ENCODE measurements around the gene MED8.

Gene MED8

GRCh38 chr1:43421976-43422750 is 32.6 kb upstream of the MED8 start:
- TF ChIP-seq, protein P1, sequence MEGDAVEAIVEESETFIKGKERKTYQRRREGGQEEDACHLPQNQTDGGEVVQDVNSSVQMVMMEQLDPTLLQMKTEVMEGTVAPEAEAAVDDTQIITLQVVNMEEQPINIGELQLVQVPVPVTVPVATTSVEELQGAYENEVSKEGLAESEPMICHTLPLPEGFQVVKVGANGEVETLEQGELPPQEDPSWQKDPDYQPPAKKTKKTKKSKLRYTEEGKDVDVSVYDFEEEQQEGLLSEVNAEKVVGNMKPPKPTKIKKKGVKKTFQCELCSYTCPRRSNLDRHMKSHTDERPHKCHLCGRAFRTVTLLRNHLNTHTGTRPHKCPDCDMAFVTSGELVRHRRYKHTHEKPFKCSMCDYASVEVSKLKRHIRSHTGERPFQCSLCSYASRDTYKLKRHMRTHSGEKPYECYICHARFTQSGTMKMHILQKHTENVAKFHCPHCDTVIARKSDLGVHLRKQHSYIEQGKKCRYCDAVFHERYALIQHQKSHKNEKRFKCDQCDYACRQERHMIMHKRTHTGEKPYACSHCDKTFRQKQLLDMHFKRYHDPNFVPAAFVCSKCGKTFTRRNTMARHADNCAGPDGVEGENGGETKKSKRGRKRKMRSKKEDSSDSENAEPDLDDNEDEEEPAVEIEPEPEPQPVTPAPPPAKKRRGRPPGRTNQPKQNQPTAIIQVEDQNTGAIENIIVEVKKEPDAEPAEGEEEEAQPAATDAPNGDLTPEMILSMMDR (IDR thresholded peaks at IDR 0.05; ENCODE audit: control insufficient read depth, extremely low read depth, insufficient read depth), result no peak
- DNase-seq (ENCODE audit: low read depth), result no peak
- no peak overlapping the region for H3K4me3 ChIP-seq (ENCODE audit: low read depth, low read length)

GRCh38 chr1:43421396-43421795 is 31.8 kb upstream of the MED8 start:
- TF ChIP-seq, protein P1 (IDR thresholded peaks at IDR 0.05; ENCODE audit: control insufficient read depth, extremely low read depth, insufficient read depth), result no peak
- DNase-seq (ENCODE audit: low read depth), result no peak
- no peak overlapping the region for H3K4me3 ChIP-seq (ENCODE audit: low read depth, low read length)

DNA sequence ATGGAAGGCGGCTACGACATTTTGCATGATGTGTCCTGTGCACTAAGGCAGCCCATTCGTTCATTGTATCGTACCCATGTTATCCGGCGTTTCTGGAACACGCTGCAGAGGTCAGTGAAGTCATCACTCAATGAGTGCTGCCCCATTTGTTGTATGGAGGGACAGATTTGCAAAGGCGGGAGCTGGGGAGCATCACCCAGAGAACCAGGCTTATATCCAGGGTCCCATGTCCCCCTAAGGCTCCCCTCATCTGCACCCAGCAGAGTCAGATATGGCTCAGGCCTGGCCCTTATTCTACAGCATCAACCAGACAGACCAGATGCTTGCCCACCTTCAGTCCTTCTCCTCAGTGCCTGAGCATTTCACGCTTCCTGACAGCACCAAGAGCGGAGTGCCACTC is 31.3 kb upstream of the MED8 start:
- no peak overlapping the region for H3K4me3 ChIP-seq (ENCODE audit: low read depth, low read length)
- TF ChIP-seq, protein P1 (IDR thresholded peaks at IDR 0.05; ENCODE audit: control insufficient read depth, extremely low read depth, insufficient read depth), result no peak
- DNase-seq (ENCODE audit: low read depth), result no peak

DNA sequence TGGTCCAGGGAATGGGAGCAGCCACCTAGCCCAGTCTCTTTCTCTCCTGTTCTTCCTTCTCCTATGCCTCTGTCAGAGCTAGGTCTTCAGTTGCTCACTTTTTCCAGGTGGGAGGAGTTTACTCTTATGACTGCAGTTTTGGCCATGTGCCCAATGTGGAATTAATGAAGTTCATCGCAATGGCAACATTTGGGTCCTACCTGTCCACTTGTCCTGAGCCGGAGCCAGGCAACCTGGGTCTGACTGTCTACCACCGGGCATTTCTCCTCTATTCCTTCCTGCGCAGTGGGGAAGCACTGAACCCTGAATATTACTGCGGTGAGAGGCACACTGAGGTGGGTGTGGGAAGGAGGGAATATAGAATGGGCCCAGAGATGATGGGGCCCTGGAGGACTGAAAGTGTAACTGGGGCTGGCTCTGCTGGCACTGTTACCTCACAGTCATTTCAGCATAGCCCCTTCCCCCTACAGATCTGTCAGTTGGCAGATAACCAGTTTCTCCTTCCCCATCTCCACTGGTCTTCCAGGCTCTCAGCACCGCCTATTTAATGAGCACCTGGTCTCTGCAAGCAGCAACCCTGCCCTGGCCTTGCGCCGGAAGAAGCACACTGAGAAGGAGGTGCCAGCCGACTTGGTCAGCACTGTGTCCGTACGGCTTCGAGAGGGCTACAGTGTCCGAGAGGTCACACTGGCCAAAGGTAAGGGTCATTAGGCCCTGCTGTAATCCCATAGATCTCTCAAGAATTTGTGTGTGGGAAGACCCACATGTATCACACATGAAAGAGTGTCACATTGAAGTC is 30.2 kb upstream of the MED8 start:
- H3K4me3 ChIP-seq (ENCODE audit: low read depth, low read length), result no peak overlapping the region
- no peak for DNase-seq (ENCODE audit: low read depth)
- TF ChIP-seq, protein P1 (IDR thresholded peaks at IDR 0.05; ENCODE audit: control insufficient read depth, extremely low read depth, insufficient read depth), result no peak

DNA sequence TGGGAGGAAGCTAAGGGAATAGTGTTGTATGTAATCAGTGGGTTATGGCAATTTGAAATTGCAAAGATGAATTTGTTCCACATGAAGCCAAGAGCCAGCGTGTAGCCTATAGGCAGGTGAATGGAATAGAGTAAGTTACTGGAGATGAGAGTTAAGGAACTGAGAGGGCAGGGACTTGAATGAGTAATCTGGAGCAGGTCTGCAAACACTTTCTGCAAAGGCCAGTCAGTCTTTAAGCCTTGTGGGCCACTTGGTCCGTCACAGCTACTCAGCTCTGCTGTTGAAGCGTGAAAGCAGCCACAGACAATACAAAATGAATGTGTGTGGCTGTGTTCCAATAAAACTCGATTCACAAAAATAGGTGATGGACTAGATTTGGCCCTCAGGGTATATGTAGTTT is 29.3 kb upstream of the MED8 start:
- H3K4me3 ChIP-seq (ENCODE audit: low read depth, low read length), result no peak overlapping the region
- TF ChIP-seq, protein P1 (IDR thresholded peaks at IDR 0.05; ENCODE audit: control insufficient read depth, extremely low read depth, insufficient read depth), result no peak
- DNase-seq (ENCODE audit: low read depth), result no peak

- no peak overlapping the region for H3K4me3 ChIP-seq (ENCODE audit: low read depth, low read length)
- TF ChIP-seq, protein P1 (IDR thresholded peaks at IDR 0.05; ENCODE audit: control insufficient read depth, extremely low read depth, insufficient read depth), result no peak
- no peak for DNase-seq (ENCODE audit: low read depth)
Measured at GRCh38 chr1:43415901-43416300, 26.3 kb upstream of the MED8 start.
